GM23338 (cell line): ENCODE data around the gene SLC22A5.

Experiments used
- CTCF ChIP-seq, 2 experiments: fragments of 200-600 bp in 1 of 2; sonication (generic) in 1 of 2; conservative IDR thresholded peaks; 2 replicates each; pipeline versions ENCODE4 v1.5.1 to v1.6.1; 2016 to 2017; ENCODE audit warnings: antibody characterized with exemption in 2 of 2, low read depth in 2 of 2, mild to moderate bottlenecking in 2 of 2, moderate library complexity in 1 of 2
- EZH2 ChIP-seq: fragments of 200-600 bp; sonication (generic); IDR thresholded peaks from one replicate; pipeline ENCODE4 v1.8.0; 2017; ENCODE audit warnings: antibody characterized with exemption, mild to moderate bottlenecking, low read depth; ENCODE audit not compliant: unreplicated experiment

DNA sequence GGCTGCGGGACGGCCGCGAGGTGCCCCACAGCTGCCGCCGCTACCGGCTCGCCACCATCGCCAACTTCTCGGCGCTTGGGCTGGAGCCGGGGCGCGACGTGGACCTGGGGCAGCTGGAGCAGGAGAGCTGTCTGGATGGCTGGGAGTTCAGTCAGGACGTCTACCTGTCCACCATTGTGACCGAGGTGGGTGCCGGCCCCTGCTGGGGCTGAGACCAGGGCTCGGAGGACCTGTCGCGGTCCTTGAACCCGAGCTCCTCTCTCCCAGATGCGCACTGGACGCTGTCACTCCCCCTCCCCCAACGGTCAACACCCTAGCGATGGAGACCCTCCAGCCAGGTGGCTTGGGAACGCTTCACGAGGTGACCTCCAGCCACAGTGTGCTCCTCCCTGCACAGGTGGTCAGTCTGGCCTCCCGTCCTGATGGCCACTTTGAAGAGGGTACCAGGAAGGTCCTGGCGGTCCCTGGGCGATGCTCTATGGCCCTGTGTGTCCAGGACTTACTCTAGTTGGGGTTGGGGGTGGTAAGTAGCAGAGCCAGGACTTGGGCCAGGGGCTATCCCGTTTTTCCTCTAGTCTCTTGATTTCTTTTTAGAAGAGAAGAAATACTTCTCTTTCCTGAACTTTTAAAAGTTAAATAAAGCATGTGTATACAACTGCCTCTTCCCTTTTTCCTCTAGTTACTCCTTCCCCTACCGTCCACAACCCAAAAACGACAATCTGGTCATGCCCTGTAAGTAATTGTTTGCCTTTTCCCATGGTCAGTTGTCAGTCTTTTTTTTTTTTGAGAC, 866 bp downstream of the SLC22A5 start:
- TF ChIP-seq EZH2 (peak; percentile 21), CTCF (conservative IDR thresholded peaks at IDR 0.05; ENCODE audit: low read depth in 2 of 2) (no peak)
